EL (cell line): ENCODE measurements around the gene SV2B.

Experiments
- DNase-seq: peaks from one replicate; pipeline ENCODE4 v3.0.0-alpha.2; 2016

Gene SV2B

DNA sequence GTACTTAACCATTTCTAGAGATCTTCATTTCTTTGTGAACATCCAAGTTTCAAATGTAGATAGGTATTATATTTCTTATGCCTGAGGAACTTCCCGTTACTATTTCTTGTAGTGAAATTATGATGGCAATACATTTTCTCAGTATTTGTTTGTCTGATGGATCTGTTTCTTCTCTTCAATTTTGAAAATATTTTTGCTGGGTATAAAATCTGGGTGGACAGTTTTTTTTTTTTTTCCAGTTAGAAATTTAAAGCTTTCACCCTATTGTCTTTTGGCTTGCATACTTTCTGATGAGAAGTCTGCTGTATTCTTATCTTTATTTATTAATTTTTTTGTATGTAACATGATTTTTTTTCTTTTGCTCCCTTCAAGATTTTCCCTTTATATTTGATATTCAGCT is 175.8 kb downstream of the SV2B start:
- DNase-seq = no peak

DNA sequence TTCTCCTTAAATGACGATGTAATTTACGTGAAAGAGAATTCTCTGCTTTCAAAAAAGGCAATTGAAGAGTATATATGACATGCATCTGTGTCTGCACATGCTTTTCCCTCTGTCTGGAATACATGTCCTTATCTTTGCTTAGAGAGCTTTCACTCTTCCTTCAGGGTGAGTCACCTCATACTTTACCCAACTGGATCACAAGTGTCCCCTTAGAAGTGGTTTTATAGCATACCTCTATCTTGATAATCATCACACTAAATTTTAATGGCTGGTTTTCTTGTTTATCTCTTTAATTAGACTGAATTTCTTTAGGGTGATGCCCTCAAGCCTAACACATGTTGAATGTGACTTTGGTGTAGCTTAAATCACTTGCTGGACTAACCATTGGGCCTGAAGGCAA is 178.9 kb downstream of the SV2B start:
- no peak for DNase-seq

GRCh38 chr15:91279486-91279885 is 179.4 kb downstream of the SV2B start:
- DNase-seq = no peak

GRCh38 chr15:91281947-91282346 is 181.9 kb downstream of the SV2B start:
- DNase-seq = no peak

GRCh38 chr15:91282486-91282885 is 182.4 kb downstream of the SV2B start:
- DNase-seq = no peak

DNA sequence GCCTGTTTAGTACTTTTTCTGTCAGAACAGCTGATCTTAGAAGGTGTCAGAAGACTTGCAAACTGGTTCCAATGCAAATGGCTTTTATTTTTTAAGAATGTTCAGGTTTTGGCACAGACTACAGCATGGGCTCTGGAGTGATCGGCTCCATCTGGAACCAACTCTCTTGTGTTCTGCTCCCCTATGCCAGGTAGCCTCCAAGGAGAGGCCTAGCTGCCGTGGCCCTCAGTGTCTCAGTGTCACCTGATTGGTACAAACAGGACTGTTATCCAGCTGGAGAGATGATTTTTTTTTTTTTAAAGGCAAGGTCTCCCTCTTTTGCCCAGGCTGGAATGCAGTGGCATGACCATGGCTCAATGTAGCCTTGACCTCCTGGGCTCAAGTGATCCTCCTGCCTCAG is 183.1 kb downstream of the SV2B start:
- DNase-seq = no peak

- DNase-seq = no peak
These were observed 184.9 kb downstream of the SV2B start for GRCh38 chr15:91284758-91285466.

GRCh38 chr15:91289324-91289723 is 189.3 kb downstream of the SV2B start:
- no peak for DNase-seq

DNA sequence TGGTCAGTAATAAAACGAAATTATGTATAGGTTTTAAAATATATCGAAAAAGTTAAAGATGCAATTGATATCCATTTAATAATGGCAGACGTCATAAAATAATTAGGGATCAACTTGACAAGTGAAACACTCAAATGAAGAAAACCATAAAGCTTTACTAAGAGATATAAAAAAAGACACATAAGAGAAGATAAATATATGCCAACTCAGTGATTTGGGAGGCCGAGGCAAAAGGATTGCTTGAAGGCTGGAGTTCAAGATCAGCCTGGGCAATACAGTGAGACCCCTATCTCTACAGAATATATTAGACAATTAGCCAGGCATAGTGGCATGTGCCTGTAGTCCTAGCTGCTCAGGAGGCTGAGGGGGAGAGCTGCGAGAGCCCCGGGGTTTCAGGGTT is 190.5 kb downstream of the SV2B start:
- no peak for DNase-seq

- peak; percentile 13 for DNase-seq
These were observed 191.6 kb downstream of the SV2B start for GRCh38 chr15:91291673-91292072.

- no peak for DNase-seq
These were observed 194.3 kb downstream of the SV2B start for GRCh38 chr15:91294344-91294743.

DNA sequence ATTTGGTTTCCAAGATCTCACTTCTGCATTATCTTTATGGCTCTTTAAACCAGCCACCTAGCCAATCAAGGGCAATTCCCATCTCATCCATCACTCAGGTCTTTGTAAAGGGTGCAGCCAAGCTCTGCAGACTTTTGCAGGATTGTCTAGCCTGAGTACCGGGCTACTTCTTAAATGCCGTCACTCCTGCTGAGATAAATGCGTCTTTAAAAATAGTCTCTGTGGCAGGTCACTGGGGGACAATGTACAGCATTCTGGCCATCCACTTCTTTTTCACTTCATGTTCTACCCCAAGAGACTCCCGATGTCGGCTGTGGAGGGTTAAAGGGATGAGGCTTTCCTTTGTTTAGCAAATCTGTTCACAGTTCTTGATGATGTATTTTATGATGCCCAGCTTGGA is 194.7 kb downstream of the SV2B start:
- DNase-seq = no peak

DNA sequence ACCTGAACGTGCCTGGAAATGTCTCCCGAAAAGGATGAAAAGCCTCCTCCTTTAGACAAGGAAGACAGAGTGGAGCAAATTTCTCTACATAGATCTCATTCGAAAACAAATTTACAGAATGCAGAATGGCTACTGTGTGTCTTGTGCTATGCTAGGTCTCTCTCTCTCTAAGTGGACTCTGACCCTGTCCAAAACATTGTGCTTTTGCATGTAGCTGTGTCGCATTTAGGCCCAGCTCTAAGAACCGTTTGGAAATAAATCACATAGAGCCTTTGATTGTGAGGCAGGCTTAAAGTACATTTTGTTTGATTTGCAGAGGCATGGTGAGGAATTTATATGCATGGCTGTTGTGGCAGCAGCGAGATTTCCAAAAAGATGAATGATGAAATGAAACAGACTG is 198.0 kb downstream of the SV2B start:
- no peak for DNase-seq

DNA sequence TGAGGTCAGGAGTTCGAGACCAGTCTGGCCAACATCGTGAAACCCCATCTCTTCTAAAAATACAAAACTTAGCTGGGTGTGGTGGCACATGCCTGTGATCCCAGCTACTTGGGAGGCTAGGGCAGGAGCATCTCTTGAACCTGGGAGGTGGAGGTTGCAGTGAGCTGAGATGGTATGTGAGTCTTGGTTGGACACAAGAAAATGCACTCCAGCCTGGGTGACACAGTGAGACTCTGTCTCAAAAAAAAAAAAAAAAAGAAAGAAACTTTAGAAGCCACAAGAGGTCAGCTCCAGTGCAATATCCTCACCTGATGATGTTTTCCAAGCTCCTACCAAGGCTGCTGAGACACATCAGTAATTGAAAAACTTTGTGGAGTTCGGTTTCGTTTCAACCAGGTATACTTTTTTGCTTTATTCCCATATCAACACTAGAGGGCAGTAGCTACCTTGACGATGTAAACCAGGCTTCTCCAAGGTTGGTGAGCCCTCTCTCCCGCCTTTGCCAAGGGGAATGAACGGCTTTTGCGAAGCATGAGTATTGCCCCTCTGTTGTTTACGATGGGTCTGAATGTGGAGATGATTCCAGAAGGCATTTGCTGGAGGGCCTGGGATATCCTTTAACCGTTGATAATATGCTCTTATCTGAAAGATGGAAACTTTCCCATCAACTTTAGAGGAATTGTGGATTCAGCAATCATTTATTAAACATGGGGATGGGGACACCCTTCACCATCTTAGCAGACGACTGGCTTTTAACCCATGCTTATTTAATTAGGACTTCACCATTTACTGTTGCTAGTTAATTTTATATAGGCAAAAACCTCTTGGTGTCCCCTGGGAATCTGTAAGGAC is 202.8 kb downstream of the SV2B start:
- DNase-seq = peak; percentile 55

GRCh38 chr15:91304210-91304609 is 204.2 kb downstream of the SV2B start:
- no peak for DNase-seq

- DNase-seq = no peak
These were observed 204.7 kb downstream of the SV2B start for GRCh38 chr15:91304786-91305185.

- DNase-seq = no peak
These were observed 206.1 kb downstream of the SV2B start for GRCh38 chr15:91306144-91306543.

GRCh38 chr15:91307601-91308000 is 207.5 kb downstream of the SV2B start:
- no peak for DNase-seq

GRCh38 chr15:91308199-91308598 is 208.1 kb downstream of the SV2B start:
- no peak for DNase-seq

DNA sequence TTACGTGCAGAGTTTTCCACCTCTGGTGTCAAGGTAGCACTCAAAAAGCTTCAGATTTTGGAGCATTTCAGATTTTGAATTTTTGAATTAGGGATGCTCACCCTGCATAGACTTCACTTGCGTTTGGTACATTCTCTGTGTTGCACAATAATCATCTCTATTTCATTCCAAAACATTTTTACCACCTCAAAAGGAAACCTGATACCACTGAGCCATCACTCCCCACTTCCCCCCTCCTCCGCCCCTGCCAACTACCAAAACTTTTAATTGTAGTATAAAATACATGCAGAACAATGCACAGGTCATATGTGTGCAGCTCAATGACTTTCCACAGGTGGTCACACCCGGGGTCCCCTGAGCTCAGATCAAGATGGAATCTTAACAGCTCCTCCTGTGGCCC is 208.8 kb downstream of the SV2B start:
- DNase-seq = no peak

DNA sequence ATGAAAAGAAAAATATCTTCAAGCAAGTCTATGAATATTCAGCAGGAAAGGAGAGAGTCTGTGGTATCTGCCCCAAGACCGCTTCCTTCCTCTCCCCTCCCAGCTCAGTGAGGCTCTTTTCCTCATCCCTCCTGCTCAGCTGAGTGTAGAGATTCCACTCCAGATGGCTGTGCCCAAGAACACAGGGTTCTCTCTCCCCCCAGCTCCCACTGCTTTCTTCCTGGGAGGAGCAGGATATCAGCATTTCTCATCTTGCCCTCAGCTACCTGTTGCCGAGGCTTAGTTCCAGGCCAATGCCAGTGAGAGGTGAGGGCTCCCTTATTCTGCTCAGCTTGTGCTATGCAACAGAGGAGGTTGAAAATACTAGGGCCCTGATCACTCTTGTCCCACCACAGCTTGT is 211.9 kb downstream of the SV2B start:
- DNase-seq = no peak

GRCh38 chr15:91316126-91316525 is 216.1 kb downstream of the SV2B start:
- DNase-seq = no peak

DNA sequence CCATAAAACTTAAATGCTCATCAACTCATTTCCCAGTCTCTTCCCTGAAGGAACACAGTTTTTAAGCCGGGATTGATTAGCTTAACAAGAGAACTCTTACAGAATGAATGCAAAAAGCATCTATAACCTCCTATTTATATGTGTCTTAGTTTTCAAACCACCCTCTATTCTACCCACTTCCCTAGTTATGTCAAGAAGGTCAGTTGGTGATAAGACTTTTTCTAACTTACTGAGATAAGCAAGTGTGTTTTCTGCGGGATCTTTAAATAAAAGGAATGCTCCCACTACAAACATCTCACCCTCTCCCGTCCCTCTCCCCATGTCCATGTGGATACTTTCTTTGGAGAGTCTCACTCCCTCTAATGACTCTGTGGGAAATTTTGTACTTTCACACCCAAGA is 218.5 kb downstream of the SV2B start:
- no peak for DNase-seq

DNA sequence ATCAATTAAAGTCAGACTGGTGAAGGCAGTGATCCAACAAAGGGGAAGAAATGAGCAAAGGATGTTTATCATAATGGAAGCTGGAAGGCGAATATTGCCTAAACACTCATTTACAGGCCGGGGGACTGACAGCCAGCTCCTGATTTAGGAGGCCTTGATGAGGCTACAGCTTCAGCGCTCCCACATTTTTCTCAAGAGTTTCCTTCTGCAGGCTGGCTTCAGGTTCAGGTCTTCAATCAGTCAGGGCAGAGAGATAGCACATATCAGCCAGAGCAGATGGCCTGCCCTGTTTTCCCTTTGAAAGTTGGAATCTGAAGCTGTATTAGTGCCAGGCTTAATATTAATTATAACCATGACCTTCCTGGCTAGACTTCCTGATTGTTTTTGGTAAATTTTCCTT is 218.9 kb downstream of the SV2B start:
- DNase-seq = no peak
